Activated CD8-positive, alpha-beta memory T cell treated with anti-CD3 and anti-CD28 coated beads, Interleukin-2, amount 50 U/mL, for 48 hours (primary cell): ENCODE measurements around the gene MSH4.
"Not testable (repeated sequence)": the region's sequence is repeated elsewhere in the genome, so short reads cannot be mapped to it uniquely, and the experiment has no call there.

Experiments used
- DNase-seq: peaks from one replicate; pipeline ENCODE4 v3.0.0-alpha.2; 2020

MSH4 gene

DNA sequence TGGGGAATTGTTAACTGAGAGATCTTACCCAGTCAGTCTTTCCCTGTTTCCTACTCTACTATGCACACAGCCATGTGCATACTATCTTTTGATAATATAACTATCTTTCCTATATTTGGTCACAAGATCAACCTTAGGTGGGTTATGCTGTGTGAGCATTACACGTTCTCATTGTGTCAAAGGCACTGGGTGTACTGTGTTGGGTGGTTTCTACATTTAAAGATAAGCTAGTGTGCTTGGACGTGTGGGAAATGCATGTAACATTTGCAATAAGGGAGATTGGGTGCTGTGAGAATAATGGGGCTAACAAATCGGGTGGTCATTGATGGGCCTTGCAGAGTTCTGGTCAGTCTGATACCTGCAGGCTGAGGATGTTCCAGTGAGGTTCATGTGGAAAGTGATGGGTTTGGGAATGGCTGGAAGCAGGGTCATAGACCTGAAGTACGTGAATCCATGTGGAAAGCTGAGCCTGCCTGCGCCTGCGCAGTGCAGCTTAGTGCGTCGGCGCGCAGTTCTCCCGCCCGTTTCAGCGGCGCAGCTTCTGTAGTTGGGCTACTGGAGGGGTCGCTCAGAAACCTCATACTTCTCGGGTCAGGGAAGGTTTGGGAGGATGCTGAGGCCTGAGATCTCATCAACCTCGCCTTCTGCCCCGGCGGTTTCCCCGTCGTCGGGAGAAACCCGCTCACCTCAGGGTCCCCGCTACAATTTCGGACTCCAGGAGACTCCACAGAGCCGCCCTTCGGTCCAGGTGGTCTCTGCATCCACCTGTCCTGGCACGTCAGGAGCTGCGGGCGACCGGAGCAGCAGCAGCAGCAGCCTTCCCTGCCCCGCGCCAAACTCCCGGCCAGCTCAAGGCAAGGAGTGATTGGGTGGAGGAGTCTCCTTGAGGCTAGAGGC is at the start of gene MSH4:
Gene MSH4 (plus strand): TSS at position 507 of the 897 bp plus-strand sequence. CDS start 104 bp downstream, at position 611.
- DNase-seq, result peak; percentile 82

DNA sequence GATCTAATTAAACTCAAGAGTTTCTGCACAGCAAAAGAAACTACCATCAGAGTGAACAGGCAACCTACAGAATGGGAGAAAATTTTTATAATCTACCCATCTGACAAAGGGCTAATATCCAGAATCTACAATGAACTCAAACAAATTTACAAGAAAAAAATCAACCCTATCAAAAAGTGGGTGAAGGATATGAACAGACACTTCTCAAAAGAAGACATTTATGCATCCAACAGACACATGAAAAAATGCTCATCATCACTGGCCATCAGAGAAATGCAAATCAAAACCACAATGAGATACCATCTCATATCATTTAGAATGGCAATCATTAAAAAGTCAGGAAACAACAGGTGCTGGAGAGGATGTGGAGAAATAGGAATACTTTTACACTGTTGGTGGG is 39.5 kb upstream of the MSH4 start:
- DNase-seq, result not testable (repeated sequence)

- DNase-seq, result not testable (repeated sequence)
These were observed 38.1 kb upstream of the MSH4 start for GRCh38 chr1:75758543-75758942.

DNA sequence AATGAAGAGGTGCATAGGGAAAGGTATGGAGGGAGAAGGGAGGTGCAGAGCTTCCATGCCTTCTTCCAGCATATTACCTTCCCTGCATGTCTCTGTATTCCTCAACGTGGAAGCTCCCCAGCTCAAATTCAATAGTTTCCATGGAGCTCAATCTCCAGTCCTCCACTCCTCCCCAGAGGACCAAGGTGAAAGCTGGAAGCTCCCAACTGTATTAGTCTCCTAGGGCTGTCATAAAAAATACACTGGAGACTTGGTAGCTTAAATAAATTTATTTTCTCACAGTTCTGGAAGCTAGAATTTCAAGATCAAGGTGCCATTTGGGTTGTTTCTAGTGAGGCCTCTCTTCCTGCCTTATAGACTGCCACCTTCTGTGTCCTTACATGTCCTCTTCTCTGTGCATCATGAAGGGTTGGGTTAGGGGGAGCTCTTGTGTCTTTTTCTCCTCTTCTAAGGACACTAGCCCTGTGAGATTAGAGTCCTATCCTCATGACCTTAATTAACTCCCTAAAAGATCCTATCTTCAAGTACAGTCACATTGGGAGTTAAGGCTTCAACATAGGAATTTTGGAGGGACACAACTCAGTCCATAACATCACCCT is 32.5 kb upstream of the MSH4 start:
- DNase-seq, result no peak

DNA sequence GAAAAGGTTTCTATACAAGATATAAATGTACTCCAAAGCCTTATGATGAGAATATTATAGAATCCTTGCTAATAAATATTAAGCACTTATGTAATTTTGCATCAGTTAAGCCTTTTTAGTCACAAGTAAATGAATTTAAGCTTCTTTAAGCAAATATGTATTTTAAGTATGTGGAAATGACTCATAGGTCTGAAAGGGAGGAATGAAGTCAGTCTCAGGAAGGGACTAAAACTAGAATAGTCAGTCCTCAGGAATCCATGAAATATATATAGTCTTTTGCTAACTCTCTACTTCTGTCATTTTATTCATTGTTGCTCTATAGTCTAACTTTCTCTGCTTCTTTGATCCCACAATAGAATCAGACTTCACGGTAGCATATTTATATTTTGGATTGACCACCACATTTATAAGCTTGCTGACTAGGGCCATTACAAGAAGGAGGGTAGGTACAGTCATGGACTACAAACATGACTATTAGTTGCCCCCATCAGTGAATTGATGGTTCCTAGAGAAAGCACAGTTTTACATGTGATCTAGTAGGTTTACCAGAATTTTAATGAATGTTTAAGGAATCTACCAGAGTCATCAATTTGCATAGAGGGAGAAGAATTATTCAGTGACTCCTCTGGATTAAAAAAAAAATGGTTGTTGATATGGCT is 30.9 kb upstream of the MSH4 start:
- no peak for DNase-seq

- no peak for DNase-seq
These were observed 28.7 kb upstream of the MSH4 start for GRCh38 chr1:75768016-75768415.

GRCh38 chr1:75770761-75771160 is 25.9 kb upstream of the MSH4 start:
- DNase-seq, result no peak

DNA sequence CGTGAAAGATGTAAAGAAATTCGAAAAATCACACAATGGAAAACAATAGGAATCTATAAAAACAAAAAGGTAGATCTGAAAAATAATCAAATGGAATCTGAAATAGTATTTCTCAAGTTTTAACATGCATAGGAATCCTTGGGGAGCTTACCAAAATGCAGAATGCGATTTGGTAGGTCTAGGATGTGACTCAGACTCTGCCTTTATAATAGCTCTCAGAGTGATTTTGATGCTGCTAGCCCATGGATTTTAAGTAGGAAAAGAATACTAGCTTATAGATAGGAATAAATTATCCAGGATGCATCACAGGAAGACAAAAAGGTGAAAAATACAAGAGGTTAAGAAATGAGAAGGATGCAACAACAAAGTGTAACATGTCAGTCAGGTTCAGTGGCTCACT is 24.7 kb upstream of the MSH4 start:
- no peak for DNase-seq

DNA sequence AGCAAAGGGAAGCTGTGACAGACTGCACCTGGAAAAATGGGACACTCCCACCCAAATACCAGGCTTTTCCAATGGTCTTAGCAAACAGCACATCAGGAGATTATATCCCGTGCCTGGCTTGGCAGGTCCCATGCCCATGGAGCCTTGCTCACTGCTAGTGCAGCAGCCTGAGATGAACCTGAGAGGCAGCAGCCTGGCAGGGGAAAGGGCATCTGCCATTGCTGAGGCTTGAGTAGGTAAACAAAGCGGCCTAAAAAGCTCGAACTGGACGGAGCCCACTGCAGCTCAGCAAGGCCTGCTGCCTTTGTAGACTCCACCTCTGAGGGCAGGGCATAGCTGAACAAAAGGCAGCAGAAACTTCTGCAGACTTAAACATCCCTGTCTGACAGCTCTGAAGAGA is 18.9 kb upstream of the MSH4 start:
- DNase-seq, result not testable (repeated sequence)

DNA sequence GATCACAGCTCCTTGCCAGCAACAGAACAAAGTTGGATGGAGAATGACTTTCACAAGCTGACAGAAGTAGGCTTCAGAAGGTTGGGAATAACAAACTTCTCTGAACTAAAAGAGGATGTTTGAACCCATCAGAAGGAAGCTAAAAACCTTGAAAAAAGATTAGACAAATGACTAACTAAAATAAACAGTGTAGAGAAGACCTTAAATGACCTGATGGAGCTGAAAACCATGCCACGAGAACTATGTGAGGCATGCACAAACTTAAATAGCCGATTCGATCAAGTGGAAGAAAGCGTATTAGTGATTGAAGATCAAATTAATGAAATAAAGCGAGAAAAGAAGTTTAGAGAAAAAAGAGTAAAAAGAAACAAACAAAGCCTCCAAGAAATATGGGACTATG is 18.0 kb upstream of the MSH4 start:
- DNase-seq, result not testable (repeated sequence)

DNA sequence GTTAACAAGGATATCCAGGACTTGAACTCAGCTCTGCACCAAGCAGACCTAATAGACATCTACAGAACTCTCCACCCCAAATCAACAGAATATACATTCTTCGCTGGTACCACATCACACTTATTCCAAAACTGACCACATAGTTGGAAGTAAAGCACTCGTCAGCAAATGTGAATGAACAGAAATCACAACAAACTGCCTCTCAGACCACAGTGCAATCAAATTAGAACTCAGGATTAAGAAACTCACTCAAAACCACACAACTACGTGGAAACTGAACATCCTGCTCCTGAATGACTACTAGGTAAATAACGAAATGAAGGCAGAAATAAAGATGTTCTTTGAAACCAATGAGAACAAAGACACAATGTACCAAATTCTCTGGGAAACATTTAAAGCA is 16.5 kb upstream of the MSH4 start:
- DNase-seq, result not testable (repeated sequence)

DNA sequence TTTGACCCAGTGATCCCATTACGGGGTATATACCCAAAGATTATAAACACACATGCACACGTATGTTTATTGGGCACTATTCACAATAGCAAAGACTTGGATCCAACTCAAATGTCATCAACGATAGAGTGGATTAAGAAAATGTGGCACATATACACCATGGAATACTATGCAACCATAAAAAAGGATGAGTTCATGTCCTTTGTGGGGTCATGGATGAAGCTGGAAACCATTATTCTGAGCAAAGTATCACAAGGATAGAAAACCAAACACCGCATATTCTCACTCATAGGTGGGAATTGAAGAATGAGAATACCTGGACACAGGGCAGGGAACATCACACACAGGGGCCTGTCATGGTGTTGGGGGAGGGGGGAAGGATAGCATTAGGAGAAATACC is 12.8 kb upstream of the MSH4 start:
- DNase-seq, result not testable (repeated sequence)

DNA sequence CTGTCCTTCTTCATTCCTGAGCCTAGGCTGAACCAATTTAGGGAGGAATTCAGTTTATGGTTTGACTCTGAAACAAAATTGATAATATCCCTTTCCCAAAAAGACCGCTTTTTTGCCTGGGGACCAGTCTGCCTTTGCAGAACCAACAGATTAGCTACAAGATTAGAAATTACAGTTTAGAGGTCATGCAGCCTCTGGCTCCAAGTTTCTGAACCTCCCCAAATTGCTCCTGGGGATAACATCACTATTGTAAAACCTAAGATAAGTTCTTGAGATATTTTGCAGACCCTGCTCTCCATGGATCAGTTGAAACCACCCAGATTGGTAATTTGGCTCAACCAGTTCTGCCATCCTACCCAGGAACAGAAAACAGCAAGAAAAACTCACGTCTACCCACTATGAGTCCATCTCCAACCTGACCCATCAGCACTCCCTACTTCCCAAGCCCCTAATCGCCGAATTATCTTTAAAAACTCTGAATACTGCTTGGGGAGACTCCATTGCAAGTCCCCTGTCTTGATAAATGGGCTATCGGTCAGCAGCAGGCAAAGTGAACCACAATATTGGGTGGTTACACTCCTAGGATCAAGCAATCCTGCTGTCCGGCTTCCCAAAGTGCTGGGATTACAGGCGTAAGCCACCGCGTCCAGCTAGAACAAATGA is 11.2 kb upstream of the MSH4 start:
- DNase-seq, result no peak

GRCh38 chr1:75785983-75786853 is 10.5 kb upstream of the MSH4 start, which contains the start of gene RABGGTB:
TSS of gene RABGGTB (plus strand) at chr1:75786256. CDS start at chr1:75786272, 16 bp downstream.
- DNase-seq, result peak; percentile 95

- no peak for DNase-seq
These were observed 9.7 kb upstream of the MSH4 start for GRCh38 chr1:75786901-75787493.

DNA sequence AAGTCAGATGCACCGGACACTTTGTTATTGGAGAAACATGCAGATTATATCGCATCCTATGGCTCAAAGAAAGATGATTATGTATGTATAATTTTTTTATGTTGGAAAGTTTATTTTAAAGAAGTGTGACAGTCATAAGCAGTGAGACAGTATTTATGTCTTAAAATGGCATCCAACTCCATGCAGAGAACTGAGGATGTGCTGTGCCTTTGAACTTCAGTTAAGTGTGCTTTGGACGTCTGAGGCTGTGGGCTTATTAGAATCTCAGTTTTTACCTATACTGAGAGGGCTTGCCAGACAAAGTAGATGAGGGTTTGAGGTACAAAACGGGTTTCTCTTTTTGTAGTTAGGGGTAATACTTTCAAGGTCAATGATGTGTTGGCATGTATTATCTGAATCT is 9.2 kb upstream of the MSH4 start:
- DNase-seq, result no peak

DNA sequence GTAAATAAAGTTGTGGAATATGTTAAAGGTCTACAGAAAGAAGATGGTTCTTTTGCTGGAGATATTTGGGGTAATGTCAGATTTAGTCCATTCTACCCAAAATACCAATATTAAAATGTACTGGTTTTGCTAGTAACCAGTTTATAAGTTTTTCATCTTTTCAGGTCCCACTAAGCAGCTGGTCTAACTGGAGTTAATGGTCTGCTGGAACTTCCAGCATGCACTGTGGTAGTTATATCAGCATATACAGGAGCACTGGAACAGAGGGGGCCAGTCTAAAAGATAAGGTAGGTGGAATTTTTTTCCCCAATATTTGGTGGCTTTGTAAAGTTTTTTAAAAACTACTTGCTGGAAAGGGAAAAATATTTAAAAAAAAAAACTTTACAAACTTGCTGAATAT is 6.7 kb upstream of the MSH4 start:
- no peak for DNase-seq

DNA sequence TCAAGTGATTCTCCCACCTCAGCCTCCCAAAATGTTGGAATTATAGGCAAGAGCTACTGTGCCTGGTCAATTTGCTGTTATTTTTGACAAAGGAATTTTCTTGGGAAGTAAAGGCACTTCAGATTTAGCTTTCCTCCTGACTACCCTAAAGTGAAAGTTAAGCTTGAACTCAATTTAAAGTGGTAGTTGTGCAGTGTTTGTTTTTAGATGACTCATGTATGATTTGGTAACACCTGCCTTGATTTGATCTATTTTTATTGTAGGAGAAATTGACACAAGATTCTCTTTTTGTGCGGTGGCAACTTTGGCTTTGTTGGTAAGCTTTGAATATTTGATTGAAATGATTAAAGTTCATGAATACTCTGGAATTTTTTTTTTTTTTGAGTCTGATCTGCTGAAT is 5.7 kb upstream of the MSH4 start:
- no peak for DNase-seq

- DNase-seq, result no peak
These were observed 4.6 kb upstream of the MSH4 start for GRCh38 chr1:75792091-75792490.

DNA sequence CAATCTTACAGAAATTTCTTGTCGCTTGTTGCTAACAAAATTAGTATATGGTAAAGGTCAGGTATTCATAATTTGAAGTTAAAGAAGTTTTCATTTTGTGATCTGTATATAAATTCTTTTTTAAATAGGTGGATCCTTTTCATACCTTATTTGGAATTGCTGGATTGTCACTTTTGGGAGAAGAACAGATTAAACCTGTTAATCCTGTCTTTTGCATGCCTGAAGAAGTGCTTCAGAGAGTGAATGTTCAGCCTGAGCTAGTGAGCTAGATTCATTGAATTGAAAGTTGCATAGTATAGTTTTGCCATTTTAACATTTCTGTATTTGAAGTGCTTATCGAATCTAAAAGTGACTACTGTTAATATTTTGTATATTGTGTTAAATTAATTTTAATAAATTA is 2.3 kb upstream of the MSH4 start:
- no peak for DNase-seq

GRCh38 chr1:75795703-75796193 is 934 bp upstream of the MSH4 start:
- peak; percentile 65 for DNase-seq

GRCh38 chr1:75797273-75797588 is 549 bp downstream of the MSH4 start:
- DNase-seq, result no peak
